Stimulated activated memory B cell treated with anti-CD40 and anti-IgM and Interleukin-4, amounts not matched to agents 10 μg/mL and 1 μg/mL and 100 μg/mL, for 72 hours (primary cell): ENCODE results near the gene TST.

Experiments
- ATAC-seq: fragments of 150-1000 bp; cut with Tn5 transposase; 2 replicates; pipeline ENCODE4 v1.10.0; 2021
- H3K27ac Mint-ChIP-seq: one replicate; pipeline ENCODE4 v1.8.0; 2022; ENCODE audit warnings: mild to moderate bottlenecking, mixed read lengths
- H3K27me3 Mint-ChIP-seq: one replicate; pipeline ENCODE4 v1.8.0; 2022; ENCODE audit warnings: mixed read lengths
- H3K36me3 Mint-ChIP-seq: one replicate; pipeline ENCODE4 v1.8.0; 2022; ENCODE audit warnings: mixed read lengths
- H3K4me1 Mint-ChIP-seq: one replicate; pipeline ENCODE4 v1.8.0; 2022; ENCODE audit warnings: mixed read lengths
- H3K4me3 Mint-ChIP-seq: one replicate; pipeline ENCODE4 v1.8.0; 2022; ENCODE audit warnings: mild to moderate bottlenecking, moderate library complexity, mixed read lengths
- H3K9me3 Mint-ChIP-seq: one replicate; pipeline ENCODE4 v1.8.0; 2022; ENCODE audit warnings: mixed read lengths

Gene TST

GRCh38 chr22:37057796-37058510, 38.7 kb upstream of the TST start:
- no peak for ATAC-seq
- Mint-ChIP-seq H3K27me3 (no peaks in the 10 kb centered on the region), H3K4me3 (no peak overlapping the region), H3K27ac (no peak overlapping the region), H3K4me1 (peaks cover 40% of the 10 kb centered on the region), H3K9me3 (no peaks in the 10 kb centered on the region), H3K36me3 (peaks cover 56% of the 10 kb centered on the region)

DNA sequence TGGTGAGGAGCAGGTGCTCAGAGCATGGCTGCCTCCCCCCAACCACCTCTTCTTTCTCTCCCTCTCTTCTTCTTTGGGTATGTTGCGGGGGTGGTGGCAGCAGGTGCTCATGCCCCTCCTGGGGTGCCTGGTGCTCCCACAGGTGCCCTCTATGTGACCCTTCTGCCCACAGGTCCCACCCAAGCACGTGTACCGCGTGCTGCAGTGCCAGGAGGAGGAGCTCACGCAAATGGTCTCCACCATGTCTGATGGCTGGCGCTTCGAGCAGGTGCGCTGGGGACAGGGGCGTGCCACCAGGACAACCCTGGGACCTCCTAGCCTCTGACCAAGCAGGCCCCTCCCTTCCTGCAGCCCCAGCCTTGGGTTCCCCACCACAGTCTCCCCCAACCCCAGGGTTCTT, 38.0 kb upstream of the TST start:
- H3K4me3 Mint-ChIP-seq: no peak overlapping the region
- H3K27ac Mint-ChIP-seq: no peak overlapping the region
- ATAC-seq: no peak
- H3K9me3 Mint-ChIP-seq: no peaks in the 10 kb centered on the region
- peaks cover 51% of the 10 kb centered on the region for H3K36me3 Mint-ChIP-seq
- H3K27me3 Mint-ChIP-seq: no peaks in the 10 kb centered on the region
- H3K4me1 Mint-ChIP-seq: peaks cover 40% of the 10 kb centered on the region

GRCh38 chr22:37056246-37056645, 37.0 kb upstream of the TST start:
- Mint-ChIP-seq H3K9me3 (no peaks in the 10 kb centered on the region), H3K27ac (peak overlapping the region; percentile 8), H3K4me1 (peaks cover 34% of the 10 kb centered on the region), H3K27me3 (no peaks in the 10 kb centered on the region), H3K4me3 (no peak overlapping the region), H3K36me3 (peaks cover 47% of the 10 kb centered on the region)
- no peak for ATAC-seq

DNA sequence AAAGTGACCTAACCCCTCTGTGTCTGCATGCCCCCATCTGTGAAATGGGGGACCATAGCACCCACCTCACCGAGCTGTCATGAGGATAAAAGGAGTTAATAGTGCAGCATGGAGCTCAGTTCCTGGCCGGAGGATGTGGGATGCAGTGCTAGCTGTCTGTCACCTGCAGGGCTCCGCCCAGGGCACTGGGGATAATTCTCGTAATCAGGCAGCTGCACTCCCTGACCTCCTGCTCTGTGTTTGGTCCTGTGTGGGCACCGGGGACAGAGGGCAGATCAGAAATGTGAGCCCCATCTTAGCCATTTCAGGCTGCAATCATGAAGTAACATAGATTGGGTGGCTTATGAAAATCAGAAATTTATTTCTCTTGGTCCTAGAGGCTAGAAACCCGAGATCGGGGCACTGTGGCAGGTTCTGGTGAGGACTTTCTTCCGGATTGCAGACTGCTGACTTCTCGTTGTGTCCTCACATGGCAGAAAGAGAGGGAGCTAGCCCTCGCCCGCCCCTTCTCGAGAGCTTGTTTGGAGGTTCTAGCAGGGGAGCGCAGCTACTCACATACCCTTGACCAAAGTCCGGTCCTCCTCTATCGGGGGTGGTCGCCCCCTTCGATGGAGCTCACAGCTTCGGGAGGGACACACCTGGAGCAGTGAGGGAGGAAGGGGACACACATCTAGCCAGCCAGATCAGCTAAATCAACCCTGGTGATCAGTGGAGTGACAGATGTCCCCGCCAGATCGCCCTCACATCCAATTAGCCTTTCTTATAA, 35.5 kb upstream of the TST start:
- Mint-ChIP-seq H3K27ac (no peak overlapping the region), H3K27me3 (no peaks in the 10 kb centered on the region), H3K4me3 (no peak overlapping the region), H3K36me3 (peaks cover 32% of the 10 kb centered on the region), H3K9me3 (no peaks in the 10 kb centered on the region), H3K4me1 (peaks cover 25% of the 10 kb centered on the region)
- no peak for ATAC-seq

DNA sequence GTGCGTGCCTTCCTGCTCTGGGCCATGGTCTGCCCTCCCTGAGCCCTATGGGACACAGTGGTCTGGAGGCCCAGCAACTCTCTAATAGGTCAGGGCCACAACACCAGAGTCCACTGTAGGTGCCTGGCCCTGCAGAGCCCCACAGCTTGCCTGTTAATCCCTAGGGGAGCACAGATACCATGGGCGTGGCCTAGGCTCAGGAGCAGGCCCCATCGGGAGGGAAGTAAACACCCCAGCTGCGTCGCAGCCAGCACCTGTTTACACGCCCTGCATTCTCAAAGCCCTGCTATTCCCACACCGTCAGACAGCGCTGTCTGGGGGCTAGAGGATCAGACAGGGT, 34.8 kb upstream of the TST start:
- Mint-ChIP-seq H3K27ac (peak overlapping the region; percentile 39), H3K27me3 (no peaks in the 10 kb centered on the region), H3K36me3 (peaks cover 30% of the 10 kb centered on the region), H3K4me1 (peaks cover 25% of the 10 kb centered on the region), H3K9me3 (no peaks in the 10 kb centered on the region), H3K4me3 (no peak overlapping the region)
- ATAC-seq: no peak

- Mint-ChIP-seq H3K9me3 (no peaks in the 10 kb centered on the region), H3K27me3 (no peaks in the 10 kb centered on the region), H3K27ac (peak overlapping the region; percentile 39), H3K4me1 (peaks cover 25% of the 10 kb centered on the region), H3K4me3 (peak overlapping the region; percentile 75), H3K36me3 (peaks cover 30% of the 10 kb centered on the region)
- no peak for ATAC-seq
Observed at GRCh38 chr22:37053310-37054055, 34.2 kb upstream of the TST start.

GRCh38 chr22:37052386-37053309, 33.4 kb upstream of the TST start:
- Mint-ChIP-seq H3K27ac (peak overlapping the region; percentile 39), H3K4me3 (peak overlapping the region; percentile 75), H3K9me3 (no peaks in the 10 kb centered on the region), H3K27me3 (no peaks in the 10 kb centered on the region), H3K36me3 (peaks cover 25% of the 10 kb centered on the region), H3K4me1 (peaks cover 25% of the 10 kb centered on the region)
- ATAC-seq: no peak

- Mint-ChIP-seq H3K27ac (peak within 1 kb of the TSS; percentile 37), H3K27me3 (no peaks in the 10 kb centered on the region), H3K9me3 (no peaks in the 10 kb centered on the region), H3K36me3 (peaks cover 17% of the 10 kb centered on the region), H3K4me3 (peak within 1 kb of the TSS; percentile 75), H3K4me1 (peaks cover 25% of the 10 kb centered on the region)
- peak; percentile 98 for ATAC-seq
Observed at GRCh38 chr22:37051391-37052385, 32.4 kb upstream of the TST start, which contains the start of gene KCTD17. Gene KCTD17, plus strand, starts transcription at chr22:37051742. Its CDS starts 19 bp downstream, at chr22:37051761.

DNA sequence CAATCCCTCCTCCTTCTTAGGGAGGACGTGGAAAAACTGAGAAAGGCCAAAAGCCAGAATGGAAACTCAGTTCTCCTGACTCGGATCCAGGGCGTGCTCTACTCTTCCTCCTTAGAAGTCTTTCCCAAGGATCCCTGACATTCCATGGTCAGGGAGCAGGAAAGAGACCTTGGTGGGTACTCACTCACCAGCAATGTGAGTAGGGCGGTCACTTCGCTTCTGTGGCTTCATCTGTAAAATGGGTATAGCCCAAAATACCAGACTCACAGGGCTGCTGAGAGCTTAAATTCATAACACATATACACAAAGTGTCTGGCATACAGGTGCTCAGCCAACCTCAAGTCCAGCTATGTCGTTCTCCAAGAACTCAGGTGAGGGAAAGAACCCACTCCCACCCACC, 31.7 kb upstream of the TST start:
- H3K27me3 Mint-ChIP-seq: no peaks in the 10 kb centered on the region
- H3K4me1 Mint-ChIP-seq: peaks cover 25% of the 10 kb centered on the region
- H3K9me3 Mint-ChIP-seq: no peaks in the 10 kb centered on the region
- H3K27ac Mint-ChIP-seq: no peak overlapping the region
- H3K36me3 Mint-ChIP-seq: peaks cover 10% of the 10 kb centered on the region
- no peak for ATAC-seq
- no peak overlapping the region for H3K4me3 Mint-ChIP-seq

GRCh38 chr22:37049224-37049623, 30.0 kb upstream of the TST start:
- no peak overlapping the region for H3K27ac Mint-ChIP-seq
- no peak for ATAC-seq
- no peaks in the 10 kb centered on the region for H3K27me3 Mint-ChIP-seq

GRCh38 chr22:37048133-37048532, 28.9 kb upstream of the TST start:
- Mint-ChIP-seq H3K36me3 (no peaks in the 10 kb centered on the region), H3K9me3 (no peaks in the 10 kb centered on the region), H3K4me3 (no peak overlapping the region), H3K27me3 (peaks cover 2% of the 10 kb centered on the region), H3K4me1 (peaks cover 29% of the 10 kb centered on the region), H3K27ac (no peak overlapping the region)
- ATAC-seq: no peak

More at GRCh38 chr22:37049224-37049623, 30.0 kb upstream of the TST start:
- H3K36me3 Mint-ChIP-seq: no peaks in the 10 kb centered on the region
- no peak overlapping the region for H3K4me3 Mint-ChIP-seq
- H3K9me3 Mint-ChIP-seq: no peaks in the 10 kb centered on the region
- peaks cover 34% of the 10 kb centered on the region for H3K4me1 Mint-ChIP-seq

DNA sequence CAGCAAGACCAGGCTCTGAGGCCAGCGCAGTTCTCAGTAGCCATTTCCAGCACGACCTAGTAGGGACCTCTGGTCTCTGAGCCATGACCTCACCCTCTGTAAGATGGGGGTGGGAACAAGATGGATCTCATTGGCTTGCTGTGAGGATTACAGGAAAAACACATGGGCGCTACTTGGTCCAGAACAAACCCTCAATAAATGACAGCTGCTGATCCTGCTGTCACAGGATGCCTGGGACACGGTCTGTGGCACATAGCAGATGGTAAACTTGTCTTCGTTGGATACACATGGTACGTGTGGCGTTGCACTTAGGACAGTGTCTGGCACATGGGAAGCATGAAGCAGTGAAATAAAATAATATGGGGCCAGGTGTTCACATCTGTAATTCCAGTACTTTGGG, 27.8 kb upstream of the TST start:
- H3K4me1 Mint-ChIP-seq: peaks cover 18% of the 10 kb centered on the region
- H3K27ac Mint-ChIP-seq: no peak overlapping the region
- no peaks in the 10 kb centered on the region for H3K9me3 Mint-ChIP-seq
- H3K27me3 Mint-ChIP-seq: peaks cover 9% of the 10 kb centered on the region
- H3K4me3 Mint-ChIP-seq: no peak overlapping the region
- no peaks in the 10 kb centered on the region for H3K36me3 Mint-ChIP-seq
- ATAC-seq: no peak

GRCh38 chr22:37046589-37046988, 27.3 kb upstream of the TST start:
- peaks cover 9% of the 10 kb centered on the region for H3K27me3 Mint-ChIP-seq
- H3K27ac Mint-ChIP-seq: no peak overlapping the region
- H3K4me3 Mint-ChIP-seq: no peak overlapping the region
- no peak for ATAC-seq
- H3K36me3 Mint-ChIP-seq: no peaks in the 10 kb centered on the region
- H3K9me3 Mint-ChIP-seq: no peaks in the 10 kb centered on the region
- H3K4me1 Mint-ChIP-seq: peaks cover 17% of the 10 kb centered on the region

- Mint-ChIP-seq H3K4me1 (peaks cover 17% of the 10 kb centered on the region), H3K27me3 (peaks cover 12% of the 10 kb centered on the region), H3K4me3 (no peak overlapping the region), H3K36me3 (no peaks in the 10 kb centered on the region), H3K9me3 (no peaks in the 10 kb centered on the region), H3K27ac (no peak overlapping the region)
- no peak for ATAC-seq
Observed at GRCh38 chr22:37045958-37046357, 26.7 kb upstream of the TST start.
